ENCODE measurements around the gene INSC.

The INSC gene

GRCh38 chr11:15163136-15163535 is 48.4 kb downstream of the INSC start:
- TF ChIP-seq TEAD4 (IDR thresholded peaks at IDR 0.05) (no peak), EGR1 (IDR thresholded peaks at IDR 0.05) (no peak), TCF12 (IDR thresholded peaks at IDR 0.05; ENCODE audit: low read depth) (no peak), FOXM1 (IDR thresholded peaks at IDR 0.05; ENCODE audit: borderline replicate concordance, low read depth) (no peak), YY1 (IDR thresholded peaks at IDR 0.05; ENCODE audit: low read depth) (no peak), ZBTB7A (IDR thresholded peaks at IDR 0.05; ENCODE audit: low read depth) (no peak)

- TF ChIP-seq ZBTB7A (IDR thresholded peaks at IDR 0.05; ENCODE audit: low read depth) = no peak
- no peak for TF ChIP-seq FOXM1 (IDR thresholded peaks at IDR 0.05; ENCODE audit: borderline replicate concordance, low read depth)
- TF ChIP-seq EP300 (IDR thresholded peaks at IDR 0.05; ENCODE audit: borderline replicate concordance) = no peak
- TF ChIP-seq NFIC (IDR thresholded peaks at IDR 0.05) = no peak
- no peak for TF ChIP-seq TCF12 (IDR thresholded peaks at IDR 0.05; ENCODE audit: low read depth)
- TF ChIP-seq, protein P1, sequence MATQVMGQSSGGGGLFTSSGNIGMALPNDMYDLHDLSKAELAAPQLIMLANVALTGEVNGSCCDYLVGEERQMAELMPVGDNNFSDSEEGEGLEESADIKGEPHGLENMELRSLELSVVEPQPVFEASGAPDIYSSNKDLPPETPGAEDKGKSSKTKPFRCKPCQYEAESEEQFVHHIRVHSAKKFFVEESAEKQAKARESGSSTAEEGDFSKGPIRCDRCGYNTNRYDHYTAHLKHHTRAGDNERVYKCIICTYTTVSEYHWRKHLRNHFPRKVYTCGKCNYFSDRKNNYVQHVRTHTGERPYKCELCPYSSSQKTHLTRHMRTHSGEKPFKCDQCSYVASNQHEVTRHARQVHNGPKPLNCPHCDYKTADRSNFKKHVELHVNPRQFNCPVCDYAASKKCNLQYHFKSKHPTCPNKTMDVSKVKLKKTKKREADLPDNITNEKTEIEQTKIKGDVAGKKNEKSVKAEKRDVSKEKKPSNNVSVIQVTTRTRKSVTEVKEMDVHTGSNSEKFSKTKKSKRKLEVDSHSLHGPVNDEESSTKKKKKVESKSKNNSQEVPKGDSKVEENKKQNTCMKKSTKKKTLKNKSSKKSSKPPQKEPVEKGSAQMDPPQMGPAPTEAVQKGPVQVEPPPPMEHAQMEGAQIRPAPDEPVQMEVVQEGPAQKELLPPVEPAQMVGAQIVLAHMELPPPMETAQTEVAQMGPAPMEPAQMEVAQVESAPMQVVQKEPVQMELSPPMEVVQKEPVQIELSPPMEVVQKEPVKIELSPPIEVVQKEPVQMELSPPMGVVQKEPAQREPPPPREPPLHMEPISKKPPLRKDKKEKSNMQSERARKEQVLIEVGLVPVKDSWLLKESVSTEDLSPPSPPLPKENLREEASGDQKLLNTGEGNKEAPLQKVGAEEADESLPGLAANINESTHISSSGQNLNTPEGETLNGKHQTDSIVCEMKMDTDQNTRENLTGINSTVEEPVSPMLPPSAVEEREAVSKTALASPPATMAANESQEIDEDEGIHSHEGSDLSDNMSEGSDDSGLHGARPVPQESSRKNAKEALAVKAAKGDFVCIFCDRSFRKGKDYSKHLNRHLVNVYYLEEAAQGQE (IDR thresholded peaks at IDR 0.05; ENCODE audit: low read depth) = no peak
- TF ChIP-seq TAF1 (IDR thresholded peaks at IDR 0.05; ENCODE audit: low read depth) = no peak
Observed at GRCh38 chr11:15166204-15166603, 51.5 kb downstream of the INSC start.

GRCh38 chr11:15169815-15170551 is 55.3 kb downstream of the INSC start:
- no peak for TF ChIP-seq NFIC (IDR thresholded peaks at IDR 0.05)
- TF ChIP-seq, protein P2, sequence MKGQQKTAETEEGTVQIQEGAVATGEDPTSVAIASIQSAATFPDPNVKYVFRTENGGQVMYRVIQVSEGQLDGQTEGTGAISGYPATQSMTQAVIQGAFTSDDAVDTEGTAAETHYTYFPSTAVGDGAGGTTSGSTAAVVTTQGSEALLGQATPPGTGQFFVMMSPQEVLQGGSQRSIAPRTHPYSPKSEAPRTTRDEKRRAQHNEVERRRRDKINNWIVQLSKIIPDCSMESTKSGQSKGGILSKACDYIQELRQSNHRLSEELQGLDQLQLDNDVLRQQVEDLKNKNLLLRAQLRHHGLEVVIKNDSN (IDR thresholded peaks at IDR 0.05) = no peak
- TF ChIP-seq MAX (IDR thresholded peaks at IDR 0.05) = no peak
- no peak for TF ChIP-seq CREB1 (IDR thresholded peaks at IDR 0.05; ENCODE audit: low read depth)
- TF ChIP-seq, protein P1 (IDR thresholded peaks at IDR 0.05; ENCODE audit: low read depth) = no peak
- TF ChIP-seq YY1 (IDR thresholded peaks at IDR 0.05; ENCODE audit: low read depth) = no peak
- no peak for TF ChIP-seq ZBTB7A (IDR thresholded peaks at IDR 0.05; ENCODE audit: low read depth)
- no peak for TF ChIP-seq EGR1 (IDR thresholded peaks at IDR 0.05)
- TF ChIP-seq TEAD4 (IDR thresholded peaks at IDR 0.05) = no peak
- TF ChIP-seq RAD21 (IDR thresholded peaks at IDR 0.05; ENCODE audit: low read depth) = no peak
- no peak for TF ChIP-seq TAF1 (IDR thresholded peaks at IDR 0.05; ENCODE audit: low read depth)
- no peak for TF ChIP-seq TCF12 (IDR thresholded peaks at IDR 0.05; ENCODE audit: low read depth)
- no peak for TF ChIP-seq CEBPB (IDR thresholded peaks at IDR 0.05)
- TF ChIP-seq FOXM1 (IDR thresholded peaks at IDR 0.05; ENCODE audit: borderline replicate concordance, low read depth) = no peak
- no peak for TF ChIP-seq EP300 (IDR thresholded peaks at IDR 0.05; ENCODE audit: borderline replicate concordance)

DNA sequence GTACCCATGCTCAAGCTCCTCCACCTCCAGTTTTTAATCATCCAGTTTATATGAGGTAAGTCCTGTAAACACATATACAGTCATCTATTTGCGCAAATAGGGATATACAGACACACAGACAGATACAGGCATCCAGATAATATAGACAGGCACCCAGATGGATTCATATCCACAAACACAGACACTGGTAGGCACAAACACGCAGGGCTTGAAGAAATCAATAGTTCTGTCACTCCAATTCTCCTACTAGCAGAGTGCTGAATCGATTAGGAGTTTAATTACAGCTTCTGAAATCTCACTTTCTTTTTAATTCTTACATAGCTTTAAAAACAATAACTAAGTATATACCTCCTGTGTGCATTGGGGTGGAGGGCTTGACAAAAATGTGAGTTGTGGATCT is 56.0 kb downstream of the INSC start:
- no peak for TF ChIP-seq EGR1 (IDR thresholded peaks at IDR 0.05)
- TF ChIP-seq FOXM1 (IDR thresholded peaks at IDR 0.05; ENCODE audit: borderline replicate concordance, low read depth) = no peak
- no peak for TF ChIP-seq NFIC (IDR thresholded peaks at IDR 0.05)
- TF ChIP-seq, protein P2 (IDR thresholded peaks at IDR 0.05) = no peak
- TF ChIP-seq TCF12 (IDR thresholded peaks at IDR 0.05; ENCODE audit: low read depth) = no peak
- no peak for TF ChIP-seq EP300 (IDR thresholded peaks at IDR 0.05; ENCODE audit: borderline replicate concordance)
- TF ChIP-seq CREB1 (IDR thresholded peaks at IDR 0.05; ENCODE audit: low read depth) = no peak
- no peak for TF ChIP-seq TEAD4 (IDR thresholded peaks at IDR 0.05)
- TF ChIP-seq MAX (IDR thresholded peaks at IDR 0.05) = no peak
- no peak for TF ChIP-seq TAF1 (IDR thresholded peaks at IDR 0.05; ENCODE audit: low read depth)
- TF ChIP-seq CEBPB (IDR thresholded peaks at IDR 0.05) = no peak
- TF ChIP-seq ZBTB7A (IDR thresholded peaks at IDR 0.05; ENCODE audit: low read depth) = no peak
- no peak for TF ChIP-seq RAD21 (IDR thresholded peaks at IDR 0.05; ENCODE audit: low read depth)
- TF ChIP-seq YY1 (IDR thresholded peaks at IDR 0.05; ENCODE audit: low read depth) = no peak

DNA sequence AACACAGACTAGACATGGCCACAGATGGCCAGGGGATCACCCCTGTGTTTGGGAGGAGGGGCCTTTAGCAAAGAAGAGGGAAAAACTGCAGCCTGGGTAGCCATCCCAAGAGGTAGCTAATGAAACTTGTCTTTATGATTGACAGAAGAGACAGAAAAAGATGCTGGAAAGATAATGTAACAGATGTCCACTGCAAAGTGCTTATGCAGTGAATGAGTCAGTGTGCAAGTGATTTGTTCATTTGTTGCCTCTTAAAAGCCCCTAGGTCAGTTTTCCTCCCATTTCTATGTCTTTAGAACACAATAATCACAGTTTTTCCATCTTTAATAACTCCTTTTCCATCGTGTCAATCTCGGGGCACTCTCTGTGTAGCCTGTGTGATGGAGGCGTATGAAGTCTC is 57.2 kb downstream of the INSC start:
- TF ChIP-seq TEAD4 (IDR thresholded peaks at IDR 0.05) (no peak), EP300 (IDR thresholded peaks at IDR 0.05; ENCODE audit: borderline replicate concordance) (no peak)

DNA sequence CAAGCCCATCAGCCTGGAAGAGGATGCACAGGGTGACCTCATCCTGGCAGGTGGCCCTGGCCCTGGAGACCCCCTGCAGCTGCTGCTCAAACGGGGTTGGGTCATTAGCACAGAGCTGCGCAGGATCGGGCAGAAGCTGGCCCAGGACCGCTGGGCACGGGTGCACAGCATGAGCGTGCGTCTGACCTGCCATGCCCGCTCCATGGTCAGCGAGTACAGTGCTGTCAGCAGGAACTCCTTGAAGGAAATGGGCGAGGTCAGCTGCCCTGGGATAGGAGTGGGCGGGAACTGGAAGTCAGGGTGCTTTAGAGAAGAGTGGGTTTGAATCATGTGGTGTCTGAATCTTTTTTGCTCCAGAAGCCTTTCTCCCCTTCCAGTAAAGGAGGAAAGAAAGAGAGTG is 61.1 kb downstream of the INSC start:
- TF ChIP-seq TEAD4 (IDR thresholded peaks at IDR 0.05) (no peak), YY1 (IDR thresholded peaks at IDR 0.05; ENCODE audit: low read depth) (no peak), TCF12 (IDR thresholded peaks at IDR 0.05; ENCODE audit: low read depth) (no peak), CEBPB (IDR thresholded peaks at IDR 0.05) (no peak), MAX (IDR thresholded peaks at IDR 0.05) (no peak), CREB1 (IDR thresholded peaks at IDR 0.05; ENCODE audit: low read depth) (no peak), EP300 (IDR thresholded peaks at IDR 0.05; ENCODE audit: borderline replicate concordance) (no peak), FOXM1 (IDR thresholded peaks at IDR 0.05; ENCODE audit: borderline replicate concordance, low read depth) (no peak), RAD21 (IDR thresholded peaks at IDR 0.05; ENCODE audit: low read depth) (no peak), EGR1 (IDR thresholded peaks at IDR 0.05) (no peak), ZBTB7A (IDR thresholded peaks at IDR 0.05; ENCODE audit: low read depth) (no peak), TAF1 (IDR thresholded peaks at IDR 0.05; ENCODE audit: low read depth) (no peak), NFIC (IDR thresholded peaks at IDR 0.05) (no peak)
- TF ChIP-seq, protein P2 (IDR thresholded peaks at IDR 0.05) = no peak
- TF ChIP-seq, protein P1 (IDR thresholded peaks at IDR 0.05; ENCODE audit: low read depth) = no peak
